Activated T-cell treated with anti-CD3 and anti-CD28 coated beads for 48 hours (primary cell): ENCODE data around the gene PPP1R2C.

Source experiments
- DNase-seq: peaks from one replicate; pipeline ENCODE4 v3.0.0-alpha.2; 2020; ENCODE audit warnings: low read depth

The PPP1R2C gene

DNA sequence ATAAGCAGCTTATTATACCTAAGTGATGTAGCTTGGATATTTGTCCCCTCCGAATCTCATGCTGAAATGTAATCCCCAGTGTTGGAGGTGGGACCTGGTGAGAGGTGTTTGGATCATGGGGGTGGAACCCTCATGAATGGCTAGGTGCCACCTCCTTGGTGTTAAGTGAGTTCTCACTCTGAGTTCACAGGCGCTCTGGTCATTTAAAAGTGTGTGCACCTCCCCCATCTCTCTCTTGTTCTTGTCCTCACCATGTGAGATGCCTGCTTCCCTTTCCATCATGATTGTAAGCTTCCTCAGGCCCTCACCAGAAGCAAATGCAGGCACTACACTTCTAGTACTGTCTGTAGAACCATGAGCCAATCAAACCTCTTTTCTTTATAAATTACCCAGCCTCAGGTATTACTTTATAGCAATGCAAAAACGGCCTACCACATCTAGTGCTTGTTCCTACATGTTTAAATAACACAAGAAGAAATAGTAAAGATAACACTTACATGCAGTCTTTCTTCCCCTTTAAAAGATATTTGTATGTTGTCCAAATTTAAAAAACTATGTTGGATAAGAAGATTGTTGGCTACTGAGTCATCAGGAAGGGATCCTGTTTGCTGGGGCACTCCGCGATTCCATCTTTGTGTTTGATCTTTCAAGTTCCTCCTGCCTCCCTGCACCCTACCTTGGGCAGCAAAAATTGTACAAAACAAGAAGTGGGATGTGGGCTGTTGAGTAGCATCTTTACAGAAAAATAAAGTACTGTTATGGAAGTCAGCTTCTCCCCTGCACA is 29.7 kb downstream of the PPP1R2C start:
- DNase-seq, result no peak

DNA sequence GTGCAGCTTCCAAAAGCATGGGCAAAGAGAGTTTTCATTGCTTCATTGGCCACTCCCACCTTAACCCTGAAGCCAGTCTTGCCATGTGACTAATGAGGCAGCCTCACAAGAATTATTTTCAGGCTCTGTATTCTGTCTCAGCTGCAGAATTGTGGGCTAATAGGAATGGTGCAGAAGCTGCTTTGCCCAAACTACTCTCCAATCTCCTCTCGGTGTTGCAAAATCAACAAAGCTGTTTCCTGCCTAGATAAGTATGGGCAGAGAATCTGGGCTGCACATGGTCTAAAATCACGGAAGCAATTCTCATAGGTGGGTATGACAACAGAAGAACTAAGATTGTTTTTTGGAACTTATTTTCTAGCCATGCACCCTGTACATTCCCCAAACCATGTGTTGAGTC is 31.4 kb downstream of the PPP1R2C start:
- DNase-seq, result no peak

DNA sequence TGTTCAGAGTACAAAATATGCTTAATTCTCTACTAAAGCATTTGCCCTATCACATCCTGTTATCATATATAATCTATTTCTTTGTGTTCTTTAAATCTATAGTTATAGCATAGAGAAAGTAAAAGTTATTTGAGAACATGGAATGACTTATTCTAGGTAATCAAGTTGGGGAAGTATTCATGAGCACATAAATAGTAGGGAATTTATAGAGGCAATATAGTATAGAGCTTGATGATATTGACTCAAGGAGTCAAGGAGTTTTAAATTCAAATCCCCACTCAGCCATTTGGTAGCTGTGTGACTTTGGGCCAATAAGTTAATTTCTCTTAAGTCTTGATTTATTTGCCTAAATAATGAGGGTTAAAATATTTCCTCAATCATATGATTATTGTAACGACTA is 37.5 kb downstream of the PPP1R2C start:
- no peak for DNase-seq

DNA sequence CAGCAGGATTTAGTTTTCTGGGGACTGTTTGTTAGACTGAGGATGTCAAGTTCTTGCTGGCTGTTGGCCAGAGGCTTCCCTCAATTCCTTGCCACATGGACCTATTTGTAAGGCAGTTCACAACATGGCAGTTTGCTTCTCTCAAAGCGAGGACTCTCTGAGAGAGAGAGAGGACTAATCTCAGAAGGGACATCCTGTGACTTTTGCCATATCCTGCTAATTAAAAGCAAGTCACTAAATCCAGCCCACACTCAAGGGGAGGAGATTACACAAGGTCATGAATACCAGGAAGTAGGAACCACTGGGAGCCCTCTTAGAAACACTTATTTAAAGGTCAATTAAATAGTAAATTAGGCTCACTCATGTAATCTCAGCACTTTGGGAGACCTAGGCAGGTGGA is 38.2 kb downstream of the PPP1R2C start:
- DNase-seq, result no peak

DNA sequence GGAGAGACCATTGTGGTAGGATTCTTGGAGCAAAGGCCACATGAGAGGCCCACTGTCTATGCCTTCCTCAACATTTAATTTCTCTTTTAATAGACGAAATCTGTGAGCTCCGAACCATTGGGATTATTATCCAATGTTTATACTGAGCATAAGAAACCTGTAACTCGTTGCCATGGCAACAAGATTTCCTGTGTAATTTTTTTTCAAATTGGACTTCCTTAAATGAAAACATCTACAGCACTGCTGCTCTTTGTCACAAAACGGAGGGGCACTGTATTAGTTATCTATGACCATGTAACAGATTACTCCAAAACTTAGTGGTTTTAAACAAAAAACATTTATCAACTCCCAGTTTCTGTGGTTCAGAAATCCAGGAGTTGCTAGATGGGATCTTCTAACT is 38.7 kb downstream of the PPP1R2C start:
- DNase-seq, result no peak

DNA sequence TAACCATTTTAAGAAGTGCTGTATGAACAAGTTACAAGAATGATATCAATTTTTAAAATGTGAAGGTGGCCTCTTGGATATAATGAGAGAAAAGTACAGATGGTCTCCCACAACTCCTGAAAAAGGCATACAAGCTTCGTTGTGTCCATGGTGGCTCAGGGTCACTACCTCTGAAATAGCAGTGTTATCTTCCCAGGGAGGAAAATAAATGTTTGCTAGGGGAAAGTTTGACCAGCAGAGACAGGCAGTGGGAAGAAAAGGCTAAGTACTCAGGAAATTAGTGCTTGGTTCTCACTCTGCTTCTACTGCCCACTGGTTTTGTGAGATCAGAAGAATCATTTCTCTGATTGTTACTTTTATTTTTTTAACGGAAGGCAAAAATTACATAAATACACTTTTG is 39.4 kb downstream of the PPP1R2C start:
- DNase-seq, result no peak

DNA sequence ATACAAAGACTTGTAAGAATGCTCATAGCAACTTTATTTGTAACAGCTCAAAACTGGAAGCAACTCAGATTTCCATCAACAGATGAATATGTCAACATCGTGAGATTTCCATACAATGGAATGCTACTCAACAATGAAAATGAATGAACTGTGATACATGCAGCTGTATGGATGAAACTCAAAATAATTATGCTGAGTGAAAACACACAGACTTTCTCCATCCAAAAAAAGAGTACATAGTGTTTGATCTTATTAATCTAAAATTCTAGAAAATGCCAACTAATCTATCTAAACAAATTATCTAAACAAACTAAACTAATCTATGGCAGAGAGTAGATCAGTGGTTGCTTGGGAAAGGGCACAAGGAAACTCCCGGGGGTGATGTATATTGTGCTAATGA is 42.7 kb downstream of the PPP1R2C start:
- no peak for DNase-seq

DNA sequence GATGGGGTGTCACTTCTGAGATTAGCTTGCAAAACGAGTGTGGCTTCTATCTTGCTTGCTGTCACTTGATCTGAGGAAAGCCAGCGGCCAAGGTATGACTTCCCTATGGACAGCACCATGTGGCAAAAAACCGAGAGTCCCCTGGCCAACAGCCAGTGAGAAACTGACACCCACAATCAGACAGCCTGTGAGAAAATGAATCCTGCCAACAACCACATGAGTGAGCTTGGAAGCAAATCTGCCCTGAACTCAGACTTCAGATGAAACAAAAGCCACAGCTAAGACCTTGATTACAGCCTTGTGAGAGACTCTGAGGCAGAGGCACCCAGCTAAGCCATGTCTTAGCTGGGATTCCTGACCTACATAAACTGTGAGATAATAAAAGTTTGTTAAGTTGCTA is 45.5 kb downstream of the PPP1R2C start:
- no peak for DNase-seq
